ENCODE results near the gene C22orf39. TPM values are rescaled to one million over a fixed set of nuclear protein-coding genes. Genes with fewer than 3 reads are reported as not detected.

C22orf39 gene
- total RNA-seq, 4 donors from 2014 or later = 66.9 to 90.0 (median 83.1) TPM

DNA sequence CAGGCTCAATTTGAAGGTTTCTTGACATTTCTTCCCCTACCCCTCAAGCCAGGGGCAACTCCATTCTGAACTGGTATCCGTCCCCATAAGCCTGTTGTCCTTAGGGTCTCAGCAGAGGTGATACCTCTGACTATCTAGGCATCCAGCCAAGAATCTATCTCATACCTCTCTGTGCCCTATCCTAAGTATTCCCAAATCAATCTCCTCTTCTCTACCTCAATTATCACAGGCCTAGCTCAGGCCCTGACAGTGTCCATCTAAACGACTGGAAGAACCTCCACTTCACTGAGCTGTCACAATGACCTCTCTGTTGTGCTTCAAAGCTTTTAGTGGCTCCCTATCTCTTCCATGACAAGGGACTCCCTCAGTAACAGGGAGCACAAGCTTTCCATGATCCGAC lies 42.8 kb downstream of the C22orf39 start:
- DNase-seq = no peak
- Histone ChIP-seq H3K27ac (peak overlapping the region; percentile 22 to 97 (median 77)), H3K4me1 (peaks cover 39 to 47% of the 10 kb centered on the region in 2 donors), H3K4me3 (replicated peaks in 1 of 3) (no peak overlapping the region), H3K9me3 (no peaks in the 10 kb centered on the region), H3K27me3 (no peaks in the 10 kb centered on the region), H3K36me3 (peaks cover 31 to 37% of the 10 kb centered on the region in 2 donors)
- TF ChIP-seq, protein P1, sequence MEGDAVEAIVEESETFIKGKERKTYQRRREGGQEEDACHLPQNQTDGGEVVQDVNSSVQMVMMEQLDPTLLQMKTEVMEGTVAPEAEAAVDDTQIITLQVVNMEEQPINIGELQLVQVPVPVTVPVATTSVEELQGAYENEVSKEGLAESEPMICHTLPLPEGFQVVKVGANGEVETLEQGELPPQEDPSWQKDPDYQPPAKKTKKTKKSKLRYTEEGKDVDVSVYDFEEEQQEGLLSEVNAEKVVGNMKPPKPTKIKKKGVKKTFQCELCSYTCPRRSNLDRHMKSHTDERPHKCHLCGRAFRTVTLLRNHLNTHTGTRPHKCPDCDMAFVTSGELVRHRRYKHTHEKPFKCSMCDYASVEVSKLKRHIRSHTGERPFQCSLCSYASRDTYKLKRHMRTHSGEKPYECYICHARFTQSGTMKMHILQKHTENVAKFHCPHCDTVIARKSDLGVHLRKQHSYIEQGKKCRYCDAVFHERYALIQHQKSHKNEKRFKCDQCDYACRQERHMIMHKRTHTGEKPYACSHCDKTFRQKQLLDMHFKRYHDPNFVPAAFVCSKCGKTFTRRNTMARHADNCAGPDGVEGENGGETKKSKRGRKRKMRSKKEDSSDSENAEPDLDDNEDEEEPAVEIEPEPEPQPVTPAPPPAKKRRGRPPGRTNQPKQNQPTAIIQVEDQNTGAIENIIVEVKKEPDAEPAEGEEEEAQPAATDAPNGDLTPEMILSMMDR (IDR thresholded peaks at IDR 0.05) = no peak
- TF ChIP-seq POLR2A (IDR thresholded peaks at IDR 0.05) = no peak
- 72 to 80% methylated on average over 3 of the region's 3 CpGs for WGBS, 2 donors
- intact Hi-C loops (cut with DNase I) = no loop called here

DNA sequence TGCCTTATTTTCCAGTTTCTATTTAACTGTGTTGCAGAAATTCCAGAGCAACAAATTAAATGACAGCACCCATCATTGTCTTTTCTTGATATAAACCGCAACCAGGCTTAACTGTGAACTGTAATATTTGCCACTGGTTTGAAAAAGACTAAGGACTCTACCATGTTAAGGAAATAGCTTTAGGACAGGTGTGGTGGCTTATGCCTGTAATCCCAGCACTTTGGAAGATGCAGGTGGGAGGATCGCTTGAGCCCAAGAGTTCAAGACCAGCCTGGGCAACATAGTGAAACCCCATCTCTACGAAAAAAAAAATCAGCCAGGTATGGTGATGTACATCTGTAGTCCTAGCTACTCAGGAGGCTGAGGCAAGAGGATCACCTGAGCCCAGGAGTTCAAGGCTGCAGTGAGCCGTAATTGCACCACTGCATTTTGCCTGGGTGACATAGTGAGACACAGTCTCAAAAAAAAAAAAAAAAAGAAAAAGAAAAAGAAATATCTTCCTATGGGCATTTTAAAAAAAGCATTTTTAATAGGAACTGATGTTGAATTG lies 44.8 kb downstream of the C22orf39 start:
- no peak for TF ChIP-seq POLR2A (IDR thresholded peaks at IDR 0.05)
- TF ChIP-seq, protein P1 (IDR thresholded peaks at IDR 0.05) = no peak
- Histone ChIP-seq H3K27ac (peak overlapping the region in 2 of 3 donors; percentile 13 to 97), H3K27me3 (no peaks in the 10 kb centered on the region), H3K36me3 (peaks cover 34 to 35% of the 10 kb centered on the region in 2 donors), H3K4me3 (replicated peaks in 1 of 3) (no peak overlapping the region), H3K9me3 (no peaks in the 10 kb centered on the region), H3K4me1 (peaks cover 32 to 34% of the 10 kb centered on the region in 2 donors)
- intact Hi-C loops (cut with DNase I) = no loop called here
- no peak for DNase-seq
- WGBS, 2 donors = 95 to 98% methylated on average over 4 of the region's 4 CpGs

DNA sequence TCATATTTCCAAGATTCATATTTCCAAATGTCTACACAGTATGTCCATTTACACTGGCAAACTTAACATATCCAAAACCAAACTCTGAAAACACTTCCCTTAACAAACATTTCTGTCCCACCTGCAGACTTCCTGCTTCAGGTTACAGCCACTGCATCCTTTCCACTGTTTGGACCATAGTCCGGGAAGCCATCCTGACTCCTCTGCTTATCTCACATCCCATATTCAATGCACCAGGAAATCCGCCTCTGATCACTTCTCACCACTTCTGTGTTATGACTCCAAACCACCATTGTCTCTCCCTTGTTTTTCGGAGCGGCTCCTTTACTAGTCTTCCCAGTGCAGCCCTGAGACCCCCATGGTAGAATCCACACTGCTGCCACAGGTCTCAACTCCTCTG lies 46.0 kb downstream of the C22orf39 start:
- no peaks in the 10 kb centered on the region for H3K27me3 ChIP-seq
- 95 to 98% methylated on average over 4 of the region's 4 CpGs for WGBS, 2 donors
- TF ChIP-seq, protein P1 (IDR thresholded peaks at IDR 0.05) = no peak
- no peak for TF ChIP-seq POLR2A (IDR thresholded peaks at IDR 0.05)
- H3K4me1 ChIP-seq = peaks cover 20 to 21% of the 10 kb centered on the region in 2 donors
- H3K9me3 ChIP-seq = no peaks in the 10 kb centered on the region
- intact Hi-C loops (cut with DNase I) = no loop called here
- no peak for DNase-seq
- no peak overlapping the region for H3K4me3 ChIP-seq (replicated peaks in 1 of 3)
- peak overlapping the region in 1 of 3 donors; percentile 97 for H3K27ac ChIP-seq
- peaks cover 41% of the 10 kb centered on the region in 2 donors for H3K36me3 ChIP-seq

DNA sequence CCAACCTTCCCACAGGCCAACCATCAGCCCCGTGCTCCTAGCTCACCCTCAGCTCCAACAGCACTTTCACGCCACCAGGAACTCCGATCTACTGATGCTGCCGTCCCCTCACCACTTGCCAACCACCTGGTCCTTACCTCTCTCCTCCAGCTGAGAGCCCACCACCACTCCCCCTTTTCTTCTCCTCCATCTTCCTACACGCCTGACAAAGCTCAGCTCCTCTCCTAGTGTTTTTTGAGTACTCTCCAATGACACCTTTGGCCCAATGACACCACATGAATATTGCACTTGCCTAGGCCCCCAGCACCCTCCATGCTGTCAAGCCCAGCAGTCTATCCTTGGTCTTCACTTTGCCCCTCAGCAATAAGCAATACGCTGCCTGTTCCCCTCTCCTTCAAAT lies 46.6 kb downstream of the C22orf39 start:
- Histone ChIP-seq H3K9me3 (no peaks in the 10 kb centered on the region), H3K27ac (no peak overlapping the region), H3K4me3 (replicated peaks in 1 of 3) (no peak overlapping the region), H3K36me3 (peaks cover 44 to 47% of the 10 kb centered on the region in 2 donors), H3K4me1 (peaks cover 14 to 15% of the 10 kb centered on the region in 2 donors), H3K27me3 (no peaks in the 10 kb centered on the region)
- WGBS, 2 donors = 93 to 99% methylated on average over 6 of the region's 6 CpGs
- TF ChIP-seq, protein P1 (IDR thresholded peaks at IDR 0.05) = no peak
- no peak for TF ChIP-seq POLR2A (IDR thresholded peaks at IDR 0.05)
- intact Hi-C loops (cut with DNase I) = no loop called here
- DNase-seq = no peak

DNA sequence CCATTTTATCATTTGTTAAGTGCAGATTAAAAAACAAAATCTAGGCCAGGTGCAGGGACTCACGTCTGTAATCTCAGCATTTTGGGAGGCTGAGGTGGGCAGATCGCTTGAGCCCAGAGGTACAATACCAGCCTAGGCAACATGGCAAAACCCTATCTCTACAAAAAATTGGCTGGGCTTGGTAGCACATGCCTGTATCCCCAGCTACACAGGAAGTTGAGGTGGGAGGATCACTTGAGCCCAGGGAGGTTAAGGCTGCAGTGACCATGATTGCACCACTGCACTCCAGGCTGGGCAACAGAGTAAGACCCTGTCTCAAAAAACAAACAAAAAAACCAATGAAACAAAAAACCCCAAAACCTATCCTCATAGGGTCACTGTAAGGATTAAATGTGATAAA lies 48.9 kb downstream of the C22orf39 start:
- no peaks in the 10 kb centered on the region for H3K4me1 ChIP-seq
- no peak overlapping the region for H3K4me3 ChIP-seq (replicated peaks in 1 of 3)
- peaks cover 66 to 69% of the 10 kb centered on the region in 2 donors for H3K36me3 ChIP-seq
- no peak for TF ChIP-seq POLR2A (IDR thresholded peaks at IDR 0.05)
- TF ChIP-seq, protein P1 (IDR thresholded peaks at IDR 0.05) = no peak
- intact Hi-C loops (cut with DNase I) = loop anchor here (10.0 kb wide), 1 partner anchor 46 kb away; the partner anchor contains the start of gene C22orf39
- no peaks in the 10 kb centered on the region for H3K9me3 ChIP-seq
- DNase-seq = no peak
- H3K27me3 ChIP-seq = no peaks in the 10 kb centered on the region
- 86 to 100% methylated on average over 2 of the region's 2 CpGs for WGBS, 2 donors
- no peak overlapping the region for H3K27ac ChIP-seq

All from thyroid gland (tissue), 4 donors.